ENCODE results near the gene ZFHX3.
"Not testable (repeated sequence)": the region's sequence is repeated elsewhere in the genome, so short reads cannot be mapped to it uniquely, and the experiment has no call there.

Gene ZFHX3

GRCh38 chr16:73093146-73094144, 45.5 kb upstream of the ZFHX3 start:
- no peak overlapping the region for H3K4me3 ChIP-seq (ENCODE audit: low read length)
- TF ChIP-seq CTCF (conservative IDR thresholded peaks at IDR 0.05; ENCODE audit: low read depth, low read length): no peak
- DNase-seq (ENCODE audit: low read depth): peak; percentile 47

- TF ChIP-seq CTCF (conservative IDR thresholded peaks at IDR 0.05; ENCODE audit: low read depth, low read length): no peak
- no peak for DNase-seq (ENCODE audit: low read depth)
- no peak overlapping the region for H3K4me3 ChIP-seq (ENCODE audit: low read length)
These were observed 44.4 kb upstream of the ZFHX3 start for GRCh38 chr16:73092236-73092781.

GRCh38 chr16:73091174-73091573, 43.2 kb upstream of the ZFHX3 start:
- H3K4me3 ChIP-seq (ENCODE audit: low read length): no peak overlapping the region
- no peak for TF ChIP-seq CTCF (conservative IDR thresholded peaks at IDR 0.05; ENCODE audit: low read depth, low read length)
- DNase-seq (ENCODE audit: low read depth): no peak

GRCh38 chr16:73089420-73089819, 41.5 kb upstream of the ZFHX3 start:
- no peak overlapping the region for H3K4me3 ChIP-seq (ENCODE audit: low read length)
- no peak for DNase-seq (ENCODE audit: low read depth)
- TF ChIP-seq CTCF (conservative IDR thresholded peaks at IDR 0.05; ENCODE audit: low read depth, low read length): no peak

GRCh38 chr16:73086108-73086507, 38.2 kb upstream of the ZFHX3 start:
- no peak for TF ChIP-seq CTCF (conservative IDR thresholded peaks at IDR 0.05; ENCODE audit: low read depth, low read length)
- DNase-seq (ENCODE audit: low read depth): no peak
- H3K4me3 ChIP-seq (ENCODE audit: low read length): no peak overlapping the region

GRCh38 chr16:73083271-73083670, 35.3 kb upstream of the ZFHX3 start:
- no peak for TF ChIP-seq CTCF (conservative IDR thresholded peaks at IDR 0.05; ENCODE audit: low read depth, low read length)
- DNase-seq (ENCODE audit: low read depth): no peak
- H3K4me3 ChIP-seq (ENCODE audit: low read length): no peak overlapping the region

- DNase-seq (ENCODE audit: low read depth); H3K4me3 ChIP-seq (ENCODE audit: low read length): not testable (repeated sequence)
These were observed 34.7 kb upstream of the ZFHX3 start for GRCh38 chr16:73082634-73083051.
